SK-MEL-5 (cell line): ENCODE data around the gene GMPR2. TPM values are rescaled to one million over a fixed set of nuclear protein-coding genes. Genes with fewer than 3 reads are reported as not detected.

Experiments
- DNase-seq: peaks from one replicate; pipeline ENCODE4 v3.0.0-alpha.2; 2016; ENCODE audit warnings: low read depth, low spot score
- in situ Hi-C: cut with HindIII; loops from 2 replicates; pipeline ENCODE4 v1.10.0; 2016; ENCODE audit warnings: low sequenced_read_pairs, high pct_unique_total_duplicates, low pct_unique_long_range_greater_than_20kb
- total RNA-seq: library from RNA; depleted of rRNA; stranded (reverse); fragments of >200 nt; shearing (Covaris generic); gene quantifications from 2 replicates; pipeline ENCODE4 v1.2.3, GENCODE V29; 2014

GMPR2 gene
- total RNA-seq, 1 experiment from 2014 or later: 56.3 TPM

DNA sequence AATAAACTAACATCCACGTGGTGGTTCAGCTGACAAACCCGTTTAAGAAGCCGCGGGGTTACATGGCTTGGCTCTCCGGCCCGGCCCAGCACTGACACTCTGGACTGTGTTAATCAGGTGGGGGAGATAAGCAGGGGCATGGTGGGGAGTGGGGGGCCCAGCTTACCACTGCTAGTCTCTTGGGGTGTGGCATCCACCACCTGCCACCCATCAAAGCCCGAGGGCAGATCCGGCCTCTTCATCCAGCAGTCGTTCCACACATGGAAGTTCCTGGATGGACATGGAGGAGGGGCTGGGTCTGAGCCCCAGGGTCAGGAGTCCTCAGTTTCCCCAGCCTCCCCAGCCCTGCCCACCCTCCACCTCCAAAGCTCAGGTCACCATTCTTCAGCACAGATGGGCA lies 25.4 kb downstream of the GMPR2 start:
- no peak for DNase-seq
- in situ Hi-C loops: no loop called here

DNA sequence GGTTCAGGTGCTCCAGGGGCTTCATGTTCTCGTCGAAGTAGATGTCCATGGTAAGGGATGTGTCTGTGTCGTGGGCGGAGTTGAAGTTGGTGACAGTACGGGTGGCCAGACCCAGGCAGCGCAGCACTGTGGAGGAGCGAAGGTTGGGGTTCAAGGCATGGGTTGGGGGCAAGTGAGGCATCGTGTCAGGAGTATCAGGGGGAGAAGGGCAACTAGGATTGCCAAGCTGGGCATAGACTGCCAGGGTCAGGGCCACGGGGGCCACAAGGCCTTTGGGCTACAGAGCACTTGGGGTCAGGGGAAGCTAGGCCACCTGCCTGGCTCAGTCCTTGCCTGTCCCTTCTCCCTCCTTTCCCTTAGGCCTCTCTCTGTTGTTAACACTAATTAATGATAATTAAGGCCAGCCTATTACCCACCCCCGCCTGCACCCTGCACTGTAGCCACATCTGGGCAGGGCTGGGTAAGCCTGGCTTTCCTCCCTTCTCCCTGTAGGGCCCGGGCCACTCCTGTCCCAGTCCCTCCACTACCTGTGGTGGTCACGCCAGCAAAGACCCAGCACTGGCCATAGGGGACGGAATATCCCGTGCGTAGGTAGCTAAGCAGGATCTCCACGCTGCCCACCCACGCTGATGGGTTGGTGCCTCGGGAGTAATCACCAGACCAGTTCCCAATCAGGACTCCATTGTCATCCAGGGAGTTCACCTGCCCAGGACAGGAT lies 26.0 kb downstream of the GMPR2 start:
- DNase-seq: no peak
- in situ Hi-C loops: no loop called here

DNA sequence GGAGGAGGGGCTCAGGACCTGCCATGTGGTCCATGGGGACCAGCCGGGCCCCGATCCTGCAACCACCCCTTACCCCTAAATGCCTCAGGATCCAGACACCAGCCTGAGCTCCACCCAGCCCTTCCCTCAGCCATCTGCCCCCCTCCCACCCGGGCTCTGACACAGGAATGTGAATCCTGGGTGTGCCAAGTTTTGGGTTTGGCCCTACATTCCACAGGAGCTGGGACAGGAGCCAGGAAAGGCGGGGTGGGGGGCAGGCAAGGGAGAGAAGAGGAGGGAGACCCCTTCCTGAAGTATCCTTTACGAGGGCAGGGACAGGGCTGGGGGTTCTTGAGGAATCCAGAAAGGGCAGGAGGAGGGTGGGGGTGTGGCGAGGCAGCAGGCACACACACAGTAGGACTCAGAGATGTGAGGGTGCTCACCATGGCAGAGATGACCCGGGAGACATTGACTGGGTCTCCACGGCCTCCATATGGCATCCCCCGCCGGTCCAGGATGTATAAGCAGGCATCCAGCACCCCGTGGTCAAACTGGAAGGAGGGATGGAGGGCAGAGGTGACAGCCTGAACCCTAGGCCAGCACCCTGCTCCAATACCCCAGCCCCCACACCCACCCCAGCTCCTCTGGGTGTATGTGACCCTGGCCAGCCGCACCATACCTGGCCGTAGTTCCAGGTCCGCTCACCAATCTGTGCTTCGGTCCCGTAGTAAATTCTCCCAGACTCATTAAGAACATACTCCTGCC lies 26.7 kb downstream of the GMPR2 start:
- DNase-seq: no peak

DNA sequence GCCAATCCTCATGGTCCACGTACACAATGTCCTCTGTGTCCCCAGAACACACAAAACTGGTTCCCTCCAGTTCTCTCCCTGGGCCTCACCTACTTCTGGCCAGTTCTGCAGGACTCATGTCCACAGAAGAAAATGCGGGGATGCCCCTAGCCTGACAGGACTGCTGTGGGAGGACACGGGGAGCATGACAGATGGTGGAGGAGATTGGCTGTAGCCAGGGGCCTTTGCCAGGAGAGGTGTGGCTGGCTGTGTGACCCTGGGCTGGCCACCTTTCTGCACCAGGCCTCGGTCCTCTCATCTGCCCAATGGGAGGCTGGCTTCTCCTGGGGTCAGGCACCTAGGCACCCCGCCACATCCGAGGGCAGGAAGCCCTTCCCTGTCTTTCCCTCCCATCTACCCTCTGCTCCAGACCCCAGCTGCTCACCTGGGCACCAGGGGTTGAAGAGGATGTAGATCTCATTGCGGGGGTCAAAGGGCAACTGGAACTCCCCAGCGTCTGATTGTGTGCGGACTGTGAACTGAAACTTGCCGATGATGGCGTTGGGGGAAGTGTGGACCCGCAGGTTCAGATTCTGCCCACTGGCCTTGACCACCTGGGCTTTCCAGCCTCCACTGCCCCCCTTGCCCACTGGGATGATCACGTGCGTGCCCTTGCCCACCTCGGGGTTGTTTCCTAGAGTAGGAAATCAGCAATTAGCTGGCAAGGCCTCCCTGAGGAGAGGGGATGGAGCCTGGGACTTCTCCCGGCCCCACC lies 27.5 kb downstream of the GMPR2 start:
- DNase-seq: no peak

More for the DNA sequence above, 26.7 kb downstream of the GMPR2 start:
- in situ Hi-C loops: no loop called here

DNA sequence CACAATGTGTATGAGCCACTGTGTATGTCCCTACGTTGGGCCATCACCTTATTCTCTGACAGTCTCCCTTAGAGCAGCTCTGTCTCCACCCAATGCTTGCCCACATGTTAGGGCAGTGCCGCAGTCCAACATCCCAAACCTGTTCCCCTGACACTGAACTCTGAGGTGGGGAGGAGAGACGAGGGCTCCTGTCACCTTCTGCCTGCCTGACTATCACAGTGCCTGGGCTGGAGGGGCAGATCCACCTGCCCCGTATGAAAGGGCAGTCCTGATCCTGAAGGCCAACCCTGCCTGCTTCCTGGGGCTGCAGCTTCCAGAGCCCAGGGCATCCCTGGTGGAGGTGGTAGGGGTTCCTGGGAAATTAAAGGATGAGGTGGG lies 28.0 kb downstream of the GMPR2 start:
- in situ Hi-C loops: no loop called here
- DNase-seq: no peak

More for the DNA sequence above, 27.5 kb downstream of the GMPR2 start:
- in situ Hi-C loops: no loop called here

DNA sequence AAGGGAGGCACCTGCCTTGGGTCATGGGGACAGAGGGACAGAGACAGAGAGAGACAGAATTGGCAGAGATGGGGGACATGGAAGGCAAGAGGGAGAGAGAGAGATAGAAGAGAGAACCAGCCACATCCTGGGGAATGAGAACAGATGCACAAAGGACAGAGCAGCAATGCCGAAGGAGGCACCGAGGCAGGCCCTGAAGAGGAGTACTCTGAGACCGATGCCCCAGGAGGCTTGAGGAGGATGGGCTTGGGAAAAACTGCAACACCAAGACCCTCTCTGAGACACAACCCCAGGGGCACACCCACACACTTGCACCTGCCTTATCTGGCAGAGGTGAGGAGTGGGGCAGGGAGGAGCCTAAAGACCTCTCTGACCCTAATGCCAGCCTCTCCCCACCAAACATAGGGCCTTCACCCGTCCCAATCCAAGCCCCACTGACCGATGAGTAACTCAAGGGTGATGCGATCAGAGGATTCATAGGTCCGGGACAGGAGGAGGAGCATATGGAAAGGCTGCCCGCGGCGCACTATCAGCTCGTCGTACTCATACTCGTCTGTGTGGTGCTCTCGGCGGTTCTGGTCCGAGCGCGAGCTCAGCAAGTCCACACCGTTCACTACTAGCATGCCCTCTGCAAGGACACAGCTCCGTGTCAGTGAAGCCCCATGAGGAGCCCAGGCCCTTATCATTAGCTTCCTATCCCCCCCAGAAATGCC lies 28.7 kb downstream of the GMPR2 start:
- in situ Hi-C loops: no loop called here
- DNase-seq: no peak

DNA sequence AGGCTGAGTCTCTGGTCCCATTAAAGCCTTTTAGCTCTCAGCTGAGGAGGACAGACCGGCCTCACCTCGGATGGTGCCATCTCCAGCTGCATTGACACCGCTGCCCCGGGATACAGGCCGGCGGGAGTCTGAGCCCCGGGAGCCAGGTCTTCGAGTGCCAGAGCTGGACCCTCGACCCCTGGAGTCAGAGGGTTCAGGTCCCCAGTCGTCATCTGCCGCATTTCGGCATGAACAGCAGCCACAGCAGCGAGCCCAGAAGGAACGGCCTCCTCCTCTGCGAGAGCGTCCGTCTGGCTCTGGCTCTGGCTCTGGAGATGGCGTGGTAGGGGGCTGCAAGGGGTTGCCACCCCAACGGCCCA lies 29.2 kb downstream of the GMPR2 start:
- in situ Hi-C loops: no loop called here
- no peak for DNase-seq

DNA sequence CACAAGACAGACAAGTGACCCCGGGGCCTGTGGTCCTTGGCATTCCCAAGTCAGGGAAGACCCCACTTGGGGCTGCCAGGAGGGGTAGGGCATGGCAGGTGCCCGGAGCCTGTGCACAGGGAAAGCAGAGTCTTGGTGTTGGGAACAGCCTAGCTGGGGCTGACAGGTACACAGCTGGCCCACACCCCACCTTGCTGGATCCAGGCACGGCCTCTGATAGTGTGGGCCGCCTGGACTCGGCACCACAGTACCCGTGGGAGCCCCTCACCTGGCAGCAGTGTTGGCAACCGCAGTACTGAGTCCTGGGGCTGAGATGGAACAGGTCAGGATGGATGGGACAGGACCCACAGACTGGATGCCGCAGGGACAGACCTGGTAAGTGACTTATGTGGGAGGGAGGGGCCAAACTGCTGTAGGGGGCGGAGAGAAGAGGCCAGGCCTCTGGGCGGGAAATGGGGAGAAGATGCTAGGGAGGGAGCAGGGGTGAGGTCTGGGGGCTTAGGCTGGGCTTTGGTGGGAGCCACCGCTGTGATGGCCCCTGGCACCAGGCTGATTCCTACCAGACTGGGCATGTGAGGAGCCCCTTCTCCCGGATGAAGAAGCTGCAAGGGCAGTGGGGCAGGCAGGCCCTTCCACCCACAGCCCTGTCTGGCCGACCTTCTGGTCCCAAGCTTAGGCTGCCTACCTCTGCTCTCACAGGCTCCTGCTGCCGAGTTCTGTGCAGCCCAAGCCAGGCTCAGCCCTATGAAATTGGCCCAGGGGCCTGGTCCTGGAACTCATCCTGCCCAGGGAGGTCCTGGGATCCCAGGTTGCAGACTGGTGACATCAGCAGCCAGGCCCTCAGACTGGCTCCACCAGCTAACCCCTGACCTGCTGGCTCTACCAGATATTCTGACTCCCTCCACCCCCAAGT lies 30.3 kb downstream of the GMPR2 start, which contains the start of gene TGM1:
Gene TGM1 (minus strand): TSS at position 357 of the 913 bp plus-strand sequence. CDS start 825 bp downstream, outside the sequence.
- no peak for DNase-seq
- in situ Hi-C loops: no loop called here

DNA sequence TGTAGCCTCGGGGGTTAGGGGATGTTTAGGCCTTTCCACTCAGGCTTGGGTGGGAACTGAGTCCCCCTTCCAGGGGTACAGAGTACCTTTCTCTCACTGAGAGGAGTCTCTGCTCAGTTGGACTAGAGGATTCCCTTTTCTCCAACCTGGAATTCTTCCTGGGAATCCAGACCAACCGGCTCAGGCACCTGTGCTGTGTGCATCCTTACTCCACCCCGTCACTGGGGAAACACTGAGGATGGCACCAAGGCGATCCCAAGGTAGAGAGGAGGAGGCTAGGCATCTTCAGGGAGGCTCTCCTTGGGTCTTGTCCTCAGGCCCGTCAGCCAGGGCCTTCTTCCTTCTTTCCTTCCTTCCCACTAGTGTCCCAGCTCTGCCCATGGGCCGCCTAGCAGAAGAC lies 31.1 kb downstream of the GMPR2 start:
- in situ Hi-C loops: no loop called here
- DNase-seq: no peak

DNA sequence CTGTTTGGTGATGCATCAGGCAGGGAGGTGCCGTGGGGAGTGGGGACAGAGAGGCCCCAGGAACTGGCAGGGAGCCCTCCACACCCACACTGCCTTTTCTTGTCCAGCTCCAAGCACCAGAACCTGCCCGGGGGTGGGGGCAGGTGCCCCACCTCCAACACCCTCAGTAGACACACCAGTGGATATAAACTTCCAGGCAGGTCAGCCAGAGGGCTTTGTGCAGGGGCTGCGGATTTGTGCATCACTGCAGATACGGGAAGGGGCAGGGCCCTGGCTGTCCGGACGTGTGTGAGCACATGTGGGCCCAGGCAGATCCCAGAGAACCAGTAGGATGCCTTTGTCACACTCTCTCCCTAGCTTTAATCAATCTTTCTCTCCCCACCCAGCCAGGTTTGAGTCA lies 31.6 kb downstream of the GMPR2 start:
- in situ Hi-C loops: no loop called here

DNA sequence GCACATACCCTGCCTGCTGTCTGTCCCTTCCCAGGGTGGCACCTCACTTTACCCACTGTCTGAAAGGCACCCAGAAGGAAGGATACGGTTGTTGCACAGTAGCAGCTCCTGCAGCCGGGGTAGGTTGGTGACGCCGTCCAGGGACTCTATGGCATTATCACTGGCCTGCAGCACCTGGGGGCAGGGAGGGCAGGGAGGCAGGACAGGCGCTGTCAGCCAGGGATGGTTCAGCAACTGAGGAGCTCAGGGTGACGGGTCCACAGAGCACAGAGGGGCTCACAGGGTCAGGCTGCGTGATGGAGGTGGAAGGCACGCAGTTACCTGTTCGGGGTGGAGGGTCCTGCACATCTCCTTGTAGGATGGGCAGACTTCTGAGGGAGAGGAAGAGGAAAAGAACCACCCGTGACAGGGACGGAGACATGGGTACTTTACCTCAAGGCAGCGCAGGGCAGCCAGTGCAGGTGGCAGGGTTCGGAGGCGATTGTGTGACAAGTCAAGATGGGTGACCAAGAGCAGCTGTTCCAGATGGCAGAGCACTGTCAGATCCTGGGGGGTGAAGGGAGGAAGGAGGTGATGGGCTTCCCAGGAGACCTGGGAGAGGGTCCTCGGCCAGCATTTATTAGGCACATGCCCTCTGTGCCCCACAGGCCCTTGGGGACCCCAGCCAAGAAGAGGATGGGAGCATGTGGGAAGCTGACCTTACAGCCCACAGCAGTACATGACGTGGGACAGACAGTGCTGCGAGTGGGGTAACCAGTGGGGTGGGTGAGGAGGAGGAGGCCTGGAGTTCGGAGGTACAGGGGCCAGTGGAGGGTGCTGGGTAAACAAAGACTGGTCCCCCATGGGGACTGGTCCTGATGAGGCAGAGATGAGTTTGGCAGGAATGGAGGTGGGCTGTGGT lies 33.9 kb downstream of the GMPR2 start:
- DNase-seq: no peak
- in situ Hi-C loops: no loop called here

More for the DNA sequence above, 31.6 kb downstream of the GMPR2 start:
- no peak for DNase-seq

DNA sequence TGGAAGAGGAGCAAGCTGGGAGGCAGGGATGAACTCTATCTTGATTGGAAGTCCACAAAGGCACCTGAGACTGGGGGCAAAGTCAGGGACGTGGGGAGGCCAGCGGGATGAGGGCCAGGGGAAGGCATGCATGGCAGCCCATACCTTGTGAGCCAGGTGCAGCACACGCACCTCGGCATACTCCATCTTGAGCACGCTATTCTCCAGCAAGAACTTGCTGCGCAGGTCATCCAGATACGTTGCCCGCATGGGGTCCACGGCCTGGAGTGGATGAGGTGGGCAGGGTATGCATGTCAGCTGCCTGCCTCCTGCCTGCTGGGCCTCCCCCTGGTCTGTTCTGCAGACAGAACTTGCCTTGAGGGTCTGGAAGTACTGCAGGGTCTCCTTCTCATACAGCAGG lies 34.8 kb downstream of the GMPR2 start:
- in situ Hi-C loops: no loop called here
- no peak for DNase-seq

DNA sequence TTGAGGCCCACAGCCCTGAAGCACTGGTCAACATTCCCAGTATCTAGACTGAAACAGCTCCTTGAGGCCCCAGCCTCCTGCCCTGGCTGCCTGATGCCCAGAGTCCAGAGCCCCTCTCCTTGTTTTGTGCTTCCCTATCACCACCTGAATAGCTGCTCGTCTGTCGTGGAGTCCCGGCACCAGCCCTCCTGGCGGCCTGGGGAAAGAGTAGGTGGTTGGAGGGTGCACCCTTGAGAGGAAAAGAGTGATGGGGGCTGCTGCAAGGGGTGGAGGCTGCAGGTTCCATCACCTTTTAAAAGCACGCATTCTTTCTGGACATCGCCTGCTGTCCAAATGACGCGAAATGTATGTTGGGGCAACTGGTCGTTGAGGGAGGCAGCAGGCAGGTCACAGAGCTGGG lies 35.5 kb downstream of the GMPR2 start:
- in situ Hi-C loops: no loop called here
- no peak for DNase-seq

DNA sequence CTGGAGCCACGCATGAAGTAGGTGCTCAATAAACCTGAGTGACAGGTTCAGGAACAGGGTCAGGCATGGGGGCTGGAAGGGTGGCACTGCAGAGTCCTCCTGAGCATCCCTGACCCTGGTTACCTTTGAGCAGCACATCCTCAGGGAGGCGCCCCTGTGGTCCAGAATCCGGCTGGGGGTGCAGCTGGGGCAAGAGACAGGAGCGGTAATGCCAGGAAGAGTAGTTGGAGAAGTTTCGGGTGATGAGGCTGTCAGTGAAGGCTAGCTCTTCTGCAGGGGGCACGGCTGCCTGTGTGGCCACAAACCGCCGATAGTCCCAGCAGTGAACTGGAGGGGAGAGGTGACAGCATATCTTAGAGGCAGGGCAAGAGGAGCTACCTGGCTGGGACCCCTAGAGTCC lies 36.6 kb downstream of the GMPR2 start:
- DNase-seq: no peak
- in situ Hi-C loops: no loop called here

DNA sequence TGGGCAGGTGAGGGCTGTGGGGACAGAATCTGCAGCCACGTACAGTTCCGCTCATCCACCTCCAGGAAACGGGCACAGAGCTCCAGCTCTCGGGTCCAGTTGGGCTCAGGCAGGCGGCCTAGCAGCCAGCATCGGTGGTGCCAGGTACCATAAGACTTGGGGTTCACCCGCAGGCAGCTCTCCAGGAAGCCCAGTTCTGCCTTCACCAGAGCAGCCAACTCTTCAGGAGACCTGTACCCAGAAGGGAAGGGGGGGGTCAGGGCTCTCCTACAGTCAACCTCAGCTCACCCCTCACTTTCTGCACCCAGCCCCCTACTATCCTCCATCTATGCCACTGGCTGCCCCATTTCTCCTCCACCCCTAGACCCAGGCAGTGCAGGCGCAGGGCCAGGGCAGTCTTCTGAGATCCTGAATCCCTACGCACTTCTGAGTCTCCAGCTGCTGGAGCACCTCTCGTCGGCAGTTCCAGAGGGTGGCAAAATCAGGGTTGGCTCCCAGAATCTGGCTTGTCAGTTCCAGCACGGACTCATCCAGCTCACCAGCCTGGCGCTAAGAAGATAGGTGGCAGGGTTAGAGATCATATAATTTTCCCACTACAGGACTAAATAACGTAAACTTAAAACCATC lies 37.3 kb downstream of the GMPR2 start:
- in situ Hi-C loops: no loop called here
- no peak for DNase-seq
